ENCODE measurements around the gene FOXL2NB.

Gene FOXL2NB

DNA sequence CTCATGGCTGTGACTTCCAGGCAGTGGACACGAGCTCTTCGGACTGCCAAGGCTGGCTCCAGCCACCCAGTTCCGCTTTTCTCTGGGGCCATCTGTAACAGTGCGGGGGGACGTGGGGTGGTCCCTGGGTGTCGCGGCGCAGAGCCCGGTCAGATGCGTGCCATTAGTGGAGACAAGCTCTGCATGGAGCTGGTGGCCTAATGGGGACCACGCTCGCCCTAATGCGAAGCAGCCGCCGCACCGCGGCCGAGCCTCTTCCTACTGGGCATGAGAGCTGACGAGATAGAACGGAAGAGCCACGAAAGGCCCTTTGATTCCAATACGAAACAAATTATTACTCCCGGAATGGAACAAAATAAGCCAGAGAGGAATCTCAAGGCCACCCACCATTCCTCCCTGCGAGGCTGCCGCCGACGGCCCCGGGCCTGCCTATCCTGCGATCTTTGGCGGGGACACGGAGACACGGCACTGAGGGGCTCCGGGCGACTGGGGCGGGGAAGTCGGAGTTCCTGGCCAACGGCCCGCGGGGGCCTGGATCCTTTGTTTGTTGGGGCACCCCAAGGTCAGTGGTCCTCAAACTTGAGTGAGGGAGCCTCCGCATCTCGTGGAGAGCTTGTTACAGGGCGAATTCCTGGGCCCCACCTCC lies 18.2 kb upstream of the FOXL2NB start:
- TF ChIP-seq, protein P1, sequence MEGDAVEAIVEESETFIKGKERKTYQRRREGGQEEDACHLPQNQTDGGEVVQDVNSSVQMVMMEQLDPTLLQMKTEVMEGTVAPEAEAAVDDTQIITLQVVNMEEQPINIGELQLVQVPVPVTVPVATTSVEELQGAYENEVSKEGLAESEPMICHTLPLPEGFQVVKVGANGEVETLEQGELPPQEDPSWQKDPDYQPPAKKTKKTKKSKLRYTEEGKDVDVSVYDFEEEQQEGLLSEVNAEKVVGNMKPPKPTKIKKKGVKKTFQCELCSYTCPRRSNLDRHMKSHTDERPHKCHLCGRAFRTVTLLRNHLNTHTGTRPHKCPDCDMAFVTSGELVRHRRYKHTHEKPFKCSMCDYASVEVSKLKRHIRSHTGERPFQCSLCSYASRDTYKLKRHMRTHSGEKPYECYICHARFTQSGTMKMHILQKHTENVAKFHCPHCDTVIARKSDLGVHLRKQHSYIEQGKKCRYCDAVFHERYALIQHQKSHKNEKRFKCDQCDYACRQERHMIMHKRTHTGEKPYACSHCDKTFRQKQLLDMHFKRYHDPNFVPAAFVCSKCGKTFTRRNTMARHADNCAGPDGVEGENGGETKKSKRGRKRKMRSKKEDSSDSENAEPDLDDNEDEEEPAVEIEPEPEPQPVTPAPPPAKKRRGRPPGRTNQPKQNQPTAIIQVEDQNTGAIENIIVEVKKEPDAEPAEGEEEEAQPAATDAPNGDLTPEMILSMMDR (IDR thresholded peaks at IDR 0.05; ENCODE audit: insufficient read depth, low read length, poor library complexity, severe bottlenecking) = no peak
- TF ChIP-seq EZH2phosphoT487 (conservative IDR thresholded peaks at IDR 0.05; ENCODE audit: low read length) = no peak
- no peak overlapping the region for H3K4me3 ChIP-seq (ENCODE audit: insufficient read depth, low read length, poor library complexity, severe bottlenecking)
- H3K27ac ChIP-seq (ENCODE audit: low read depth, low read length) = no peak overlapping the region
- H3K9me2 ChIP-seq (replicated peaks; ENCODE audit: insufficient read depth, low read length) = no peaks in the 10 kb centered on the region
- no peak overlapping the region for H3K9ac ChIP-seq (ENCODE audit: low read length)
- H3K4me2 ChIP-seq (ENCODE audit: low read depth, low read length, poor library complexity, severe bottlenecking) = no peak overlapping the region
- no peaks in the 10 kb centered on the region for H3K27me3 ChIP-seq (ENCODE audit: low read length)
- no peaks in the 10 kb centered on the region for H3K9me3 ChIP-seq (ENCODE audit: insufficient read depth, low read length)
- no peaks in the 10 kb centered on the region for H4K20me1 ChIP-seq (ENCODE audit: low read depth, low read length)
- H2AFZ ChIP-seq (ENCODE audit: low read depth, low read length, severe bottlenecking) = no peak overlapping the region
- no peaks in the 10 kb centered on the region for H3K79me2 ChIP-seq (ENCODE audit: insufficient read depth, low read length)
- H3F3A ChIP-seq (ENCODE audit: insufficient read depth) = no peaks in the 10 kb centered on the region
- H3K36me3 ChIP-seq (ENCODE audit: low read length) = no peaks in the 10 kb centered on the region

DNA sequence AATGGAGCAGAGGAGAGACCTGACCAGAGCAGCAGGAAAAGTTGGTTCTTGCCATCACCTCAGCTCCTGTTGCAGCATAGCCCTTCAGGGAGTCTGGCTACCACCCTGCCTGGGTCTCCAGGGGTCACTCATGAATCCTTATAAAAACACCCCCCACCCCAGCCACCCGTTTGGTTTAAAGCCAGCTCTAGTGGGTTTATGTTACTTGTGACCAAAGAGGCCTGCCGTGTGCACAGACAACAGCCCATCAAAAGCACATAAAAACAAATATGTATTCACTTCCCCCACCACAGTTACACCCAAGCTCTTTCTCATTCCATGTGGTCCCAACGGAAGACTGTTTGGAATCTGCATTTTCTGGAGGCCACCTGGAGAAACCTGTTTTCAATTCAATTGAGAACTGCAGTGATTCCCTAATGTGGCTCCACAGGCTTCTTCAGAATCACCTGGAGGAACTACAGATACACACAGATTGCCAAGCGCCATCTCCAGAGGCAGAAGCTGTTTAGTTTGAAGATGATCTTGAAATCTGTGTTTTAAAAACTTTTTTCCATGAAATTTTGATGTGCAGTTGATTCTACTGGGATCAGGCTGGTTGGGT lies 13.8 kb upstream of the FOXL2NB start:
- Histone ChIP-seq H4K20me1 (ENCODE audit: low read depth, low read length) (no peaks in the 10 kb centered on the region), H3K4me2 (ENCODE audit: low read depth, low read length, poor library complexity, severe bottlenecking) (no peak overlapping the region), H3K4me3 (ENCODE audit: insufficient read depth, low read length, poor library complexity, severe bottlenecking) (no peak overlapping the region), H3K9me2 (replicated peaks; ENCODE audit: insufficient read depth, low read length) (no peaks in the 10 kb centered on the region), H2AFZ (ENCODE audit: low read depth, low read length, severe bottlenecking) (no peak overlapping the region), H3K27me3 (ENCODE audit: low read length) (no peaks in the 10 kb centered on the region), H3F3A (ENCODE audit: insufficient read depth) (no peaks in the 10 kb centered on the region), H3K27ac (ENCODE audit: low read depth, low read length) (no peak overlapping the region), H3K9me3 (ENCODE audit: insufficient read depth, low read length) (no peaks in the 10 kb centered on the region), H3K36me3 (ENCODE audit: low read length) (no peaks in the 10 kb centered on the region), H3K9ac (ENCODE audit: low read length) (no peak overlapping the region), H3K79me2 (ENCODE audit: insufficient read depth, low read length) (no peaks in the 10 kb centered on the region)
- no peak for TF ChIP-seq EZH2phosphoT487 (conservative IDR thresholded peaks at IDR 0.05; ENCODE audit: low read length)
- TF ChIP-seq, protein P1 (IDR thresholded peaks at IDR 0.05; ENCODE audit: insufficient read depth, low read length, poor library complexity, severe bottlenecking) = no peak

DNA sequence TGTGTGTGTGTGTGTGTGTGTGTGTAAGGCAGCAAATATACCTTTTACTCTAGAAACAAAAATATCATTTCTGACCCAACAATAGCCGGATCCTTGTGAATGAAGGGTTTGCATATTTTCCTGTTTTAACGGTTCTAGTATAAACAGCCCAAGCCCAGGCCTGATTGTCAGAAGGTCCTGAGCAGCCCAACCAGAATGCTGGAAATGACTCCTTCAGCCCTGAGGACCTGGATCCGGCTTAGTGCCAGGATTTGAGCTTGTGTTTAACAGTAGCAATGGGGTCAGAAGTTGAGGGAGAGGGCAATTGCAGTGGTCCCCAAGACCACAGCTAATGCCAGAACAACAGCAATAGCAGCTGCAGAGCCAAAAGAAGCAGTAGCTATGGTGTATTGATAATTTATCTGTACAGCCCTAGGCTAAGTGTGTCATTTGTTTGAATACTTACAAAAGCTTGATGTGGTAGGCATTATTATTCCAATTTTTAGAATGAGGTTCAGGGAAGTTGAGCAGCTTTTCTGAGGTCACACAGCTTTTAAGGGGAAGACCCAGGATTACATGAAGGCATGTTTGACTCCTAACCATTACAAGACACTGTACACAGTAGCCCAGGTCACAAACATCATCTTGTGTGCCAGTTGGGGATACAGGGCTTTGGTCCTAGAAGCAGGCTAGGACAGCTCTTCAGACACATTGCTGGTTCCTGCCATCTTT lies 12.9 kb upstream of the FOXL2NB start:
- Histone ChIP-seq H3K4me2 (ENCODE audit: low read depth, low read length, poor library complexity, severe bottlenecking) (no peak overlapping the region), H3K4me3 (ENCODE audit: insufficient read depth, low read length, poor library complexity, severe bottlenecking) (no peak overlapping the region), H3K9me2 (replicated peaks; ENCODE audit: insufficient read depth, low read length) (no peaks in the 10 kb centered on the region), H3K9ac (ENCODE audit: low read length) (no peak overlapping the region), H3F3A (ENCODE audit: insufficient read depth) (no peaks in the 10 kb centered on the region), H3K79me2 (ENCODE audit: insufficient read depth, low read length) (no peaks in the 10 kb centered on the region), H3K27me3 (ENCODE audit: low read length) (no peaks in the 10 kb centered on the region), H3K27ac (ENCODE audit: low read depth, low read length) (no peak overlapping the region), H3K9me3 (ENCODE audit: insufficient read depth, low read length) (no peaks in the 10 kb centered on the region), H4K20me1 (ENCODE audit: low read depth, low read length) (no peaks in the 10 kb centered on the region), H2AFZ (ENCODE audit: low read depth, low read length, severe bottlenecking) (no peak overlapping the region), H3K36me3 (ENCODE audit: low read length) (no peaks in the 10 kb centered on the region)
- TF ChIP-seq, protein P1 (IDR thresholded peaks at IDR 0.05; ENCODE audit: insufficient read depth, low read length, poor library complexity, severe bottlenecking) = no peak
- no peak for TF ChIP-seq EZH2phosphoT487 (conservative IDR thresholded peaks at IDR 0.05; ENCODE audit: low read length)

Data from SU-DHL-6 (cell line).